Keratinocyte (primary cell): Measurements from ENCODE around the gene IL17C.

Source experiments
- EZH2 ChIP-seq: IDR thresholded peaks from one replicate; pipeline ENCODE4 v1.6.1; 2012; ENCODE audit warnings: inconsistent platforms, mild to moderate bottlenecking, low read length, moderate library complexity
- TF ChIP-seq, protein P1 (sequence below), 3 experiments: IDR thresholded peaks in 1 of 3; conservative IDR thresholded peaks in 1 of 3; optimal IDR thresholded peaks in 1 of 3; 2 replicates in 2 of 3; 3 replicates in 1 of 3; pipeline versions ENCODE3 to v1.5.1; 2011; ENCODE audit warnings: low read length in 3 of 3, mild to moderate bottlenecking in 3 of 3, moderate library complexity in 2 of 3, control low read depth in 1 of 3, inconsistent platforms in 1 of 3; ENCODE audit not compliant: insufficient read depth in 2 of 3; ENCODE audit errors: extremely low read depth in 1 of 3

DNA sequence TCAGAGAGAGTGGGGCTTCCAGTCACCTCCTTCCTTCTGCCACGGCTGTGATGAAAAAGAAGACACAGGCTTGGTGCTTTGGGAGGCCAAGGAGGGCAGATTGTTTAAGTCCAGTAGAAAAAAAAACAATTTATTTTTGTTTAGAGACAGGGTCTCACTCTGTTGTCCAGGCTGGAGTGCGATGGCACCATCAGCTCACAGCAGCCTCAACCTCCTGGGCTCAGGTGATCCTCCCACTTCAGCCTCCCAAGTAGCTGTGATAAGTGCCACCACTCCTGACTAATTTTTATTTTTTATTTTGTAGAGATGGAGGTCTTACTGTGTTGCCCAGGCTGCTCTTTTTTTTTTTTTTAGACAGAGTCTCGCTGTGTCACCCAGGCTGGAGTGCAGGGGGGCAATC lies 27.2 kb downstream of the IL17C start:
- TF ChIP-seq, protein P1, sequence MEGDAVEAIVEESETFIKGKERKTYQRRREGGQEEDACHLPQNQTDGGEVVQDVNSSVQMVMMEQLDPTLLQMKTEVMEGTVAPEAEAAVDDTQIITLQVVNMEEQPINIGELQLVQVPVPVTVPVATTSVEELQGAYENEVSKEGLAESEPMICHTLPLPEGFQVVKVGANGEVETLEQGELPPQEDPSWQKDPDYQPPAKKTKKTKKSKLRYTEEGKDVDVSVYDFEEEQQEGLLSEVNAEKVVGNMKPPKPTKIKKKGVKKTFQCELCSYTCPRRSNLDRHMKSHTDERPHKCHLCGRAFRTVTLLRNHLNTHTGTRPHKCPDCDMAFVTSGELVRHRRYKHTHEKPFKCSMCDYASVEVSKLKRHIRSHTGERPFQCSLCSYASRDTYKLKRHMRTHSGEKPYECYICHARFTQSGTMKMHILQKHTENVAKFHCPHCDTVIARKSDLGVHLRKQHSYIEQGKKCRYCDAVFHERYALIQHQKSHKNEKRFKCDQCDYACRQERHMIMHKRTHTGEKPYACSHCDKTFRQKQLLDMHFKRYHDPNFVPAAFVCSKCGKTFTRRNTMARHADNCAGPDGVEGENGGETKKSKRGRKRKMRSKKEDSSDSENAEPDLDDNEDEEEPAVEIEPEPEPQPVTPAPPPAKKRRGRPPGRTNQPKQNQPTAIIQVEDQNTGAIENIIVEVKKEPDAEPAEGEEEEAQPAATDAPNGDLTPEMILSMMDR (optimal IDR thresholded peaks at IDR 0.05 in 1 of 3, IDR thresholded peaks at IDR 0.05 in 1 of 3, conservative IDR thresholded peaks at IDR 0.05 in 1 of 3; ENCODE audit: extremely low read depth in 1 of 3, insufficient read depth in 2 of 3, low read length in 3 of 3) = no peak
- TF ChIP-seq EZH2 = no peak
